Brain microvascular endothelial cell (primary cell): ENCODE measurements around the gene TMC7.
"Not testable (repeated sequence)": the region's sequence is repeated elsewhere in the genome, so short reads cannot be mapped to it uniquely, and the experiment has no call there.

Source experiments
- DNase-seq: peaks from one replicate; pipeline ENCODE4 v3.0.0-alpha.2; 2020
- H3K27ac ChIP-seq: fragments of 250-450 bp; sonication (Bioruptor Pico); 2 replicates; pipeline ENCODE4 v1.5.1; 2020; ENCODE audit warnings: mild to moderate bottlenecking, moderate library complexity
- H3K27me3 ChIP-seq: fragments of 250-450 bp; sonication (Bioruptor Pico); replicated peaks from 2 replicates; pipeline ENCODE4 v1.5.1; 2020; ENCODE audit warnings: mild to moderate bottlenecking
- H3K36me3 ChIP-seq: fragments of 250-450 bp; sonication (Bioruptor Pico); replicated peaks from 2 replicates; pipeline ENCODE4 v1.5.1; 2020; ENCODE audit warnings: mild to moderate bottlenecking
- H3K4me3 ChIP-seq: 2 replicates; pipeline ENCODE4 v1.5.1; 2011; ENCODE audit warnings: low read depth, mild to moderate bottlenecking, control low read depth, low read length, moderate library complexity
- in situ Hi-C: cut with HindIII; loops from 2 replicates; pipeline ENCODE4 v1.10.0; 2017; ENCODE audit warnings: low sequenced_read_pairs, low pct_ligation_motif_present
- TF ChIP-seq, protein P1 (sequence below): IDR thresholded peaks from 2 replicates; pipeline ENCODE4 v1.5.1; 2011; ENCODE audit warnings: low read depth, mild to moderate bottlenecking, moderate library complexity, low read length, control low read depth, inconsistent platforms; ENCODE audit errors: missing control alignments

The TMC7 gene

GRCh38 chr16:18995406-18995805 is 11.7 kb downstream of the TMC7 start:
- H3K36me3 ChIP-seq, H3K27me3 ChIP-seq, H3K4me3 ChIP-seq, DNase-seq, in situ Hi-C loops, H3K27ac ChIP-seq: not testable (repeated sequence)

- in situ Hi-C loops, DNase-seq, H3K27me3 ChIP-seq, H3K27ac ChIP-seq, H3K4me3 ChIP-seq, H3K36me3 ChIP-seq: not testable (repeated sequence)
These were observed 12.8 kb downstream of the TMC7 start for GRCh38 chr16:18996536-18996935.

DNA sequence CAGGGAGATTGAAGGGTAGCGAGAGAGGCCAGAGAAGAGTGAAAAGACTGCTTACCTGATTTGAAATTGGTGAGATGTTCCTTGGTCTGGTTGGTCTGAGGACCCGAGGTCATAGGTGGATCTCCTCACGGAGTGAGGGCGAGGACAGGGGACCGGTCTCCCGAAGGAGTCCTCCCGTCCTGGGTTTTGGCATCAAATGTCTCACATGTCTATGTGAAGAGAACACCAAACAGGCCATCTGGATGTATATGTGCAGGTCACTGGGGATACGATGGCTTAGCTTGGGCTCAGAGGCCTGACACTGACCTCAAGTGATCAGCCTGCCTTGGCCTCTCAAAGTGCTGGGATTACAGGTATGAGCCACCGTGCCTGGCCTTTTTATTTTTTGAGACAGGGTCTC is 13.3 kb downstream of the TMC7 start:
- H3K36me3 ChIP-seq, H3K27ac ChIP-seq, H3K4me3 ChIP-seq, in situ Hi-C loops, DNase-seq, H3K27me3 ChIP-seq: not testable (repeated sequence)

GRCh38 chr16:18999045-18999393 is 15.3 kb downstream of the TMC7 start:
- Histone ChIP-seq H3K27ac (peak overlapping the region; percentile 49), H3K36me3 (no peaks in the 10 kb centered on the region), H3K4me3 (no peak overlapping the region), H3K27me3 (no peaks in the 10 kb centered on the region)
- no peak for DNase-seq
- in situ Hi-C loops = no loop called here
- TF ChIP-seq, protein P1, sequence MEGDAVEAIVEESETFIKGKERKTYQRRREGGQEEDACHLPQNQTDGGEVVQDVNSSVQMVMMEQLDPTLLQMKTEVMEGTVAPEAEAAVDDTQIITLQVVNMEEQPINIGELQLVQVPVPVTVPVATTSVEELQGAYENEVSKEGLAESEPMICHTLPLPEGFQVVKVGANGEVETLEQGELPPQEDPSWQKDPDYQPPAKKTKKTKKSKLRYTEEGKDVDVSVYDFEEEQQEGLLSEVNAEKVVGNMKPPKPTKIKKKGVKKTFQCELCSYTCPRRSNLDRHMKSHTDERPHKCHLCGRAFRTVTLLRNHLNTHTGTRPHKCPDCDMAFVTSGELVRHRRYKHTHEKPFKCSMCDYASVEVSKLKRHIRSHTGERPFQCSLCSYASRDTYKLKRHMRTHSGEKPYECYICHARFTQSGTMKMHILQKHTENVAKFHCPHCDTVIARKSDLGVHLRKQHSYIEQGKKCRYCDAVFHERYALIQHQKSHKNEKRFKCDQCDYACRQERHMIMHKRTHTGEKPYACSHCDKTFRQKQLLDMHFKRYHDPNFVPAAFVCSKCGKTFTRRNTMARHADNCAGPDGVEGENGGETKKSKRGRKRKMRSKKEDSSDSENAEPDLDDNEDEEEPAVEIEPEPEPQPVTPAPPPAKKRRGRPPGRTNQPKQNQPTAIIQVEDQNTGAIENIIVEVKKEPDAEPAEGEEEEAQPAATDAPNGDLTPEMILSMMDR = no peak

- Histone ChIP-seq H3K27me3 (no peaks in the 10 kb centered on the region), H3K4me3 (no peak overlapping the region), H3K36me3 (no peaks in the 10 kb centered on the region), H3K27ac (no peak overlapping the region)
- no peak for DNase-seq
- TF ChIP-seq, protein P1 = no peak
- in situ Hi-C loops = no loop called here
These were observed 18.1 kb downstream of the TMC7 start for GRCh38 chr16:19001788-19002187.

DNA sequence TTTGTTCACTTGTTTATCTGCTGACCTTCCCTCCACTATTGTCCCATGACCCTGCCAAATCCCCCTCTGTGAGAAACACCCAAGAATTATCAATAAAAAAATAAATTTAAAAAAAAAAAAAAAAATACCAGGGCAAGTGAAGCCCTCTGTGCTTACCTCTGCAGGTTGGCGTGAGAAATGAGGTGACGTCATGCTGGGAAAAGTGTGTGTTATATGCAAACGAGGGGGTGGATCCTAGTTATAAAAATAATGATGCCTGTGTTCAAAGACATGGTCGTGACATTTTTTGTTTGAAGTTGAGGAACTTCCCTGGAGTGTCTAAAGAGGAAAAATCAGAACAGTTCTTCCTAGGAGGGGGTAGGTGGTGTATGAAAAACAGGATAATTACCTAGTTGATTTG is 20.2 kb downstream of the TMC7 start:
- TF ChIP-seq, protein P1 = no peak
- Histone ChIP-seq H3K36me3 (no peaks in the 10 kb centered on the region), H3K27ac (no peak overlapping the region), H3K4me3 (no peak overlapping the region), H3K27me3 (no peaks in the 10 kb centered on the region)
- in situ Hi-C loops = no loop called here
- DNase-seq = no peak

DNA sequence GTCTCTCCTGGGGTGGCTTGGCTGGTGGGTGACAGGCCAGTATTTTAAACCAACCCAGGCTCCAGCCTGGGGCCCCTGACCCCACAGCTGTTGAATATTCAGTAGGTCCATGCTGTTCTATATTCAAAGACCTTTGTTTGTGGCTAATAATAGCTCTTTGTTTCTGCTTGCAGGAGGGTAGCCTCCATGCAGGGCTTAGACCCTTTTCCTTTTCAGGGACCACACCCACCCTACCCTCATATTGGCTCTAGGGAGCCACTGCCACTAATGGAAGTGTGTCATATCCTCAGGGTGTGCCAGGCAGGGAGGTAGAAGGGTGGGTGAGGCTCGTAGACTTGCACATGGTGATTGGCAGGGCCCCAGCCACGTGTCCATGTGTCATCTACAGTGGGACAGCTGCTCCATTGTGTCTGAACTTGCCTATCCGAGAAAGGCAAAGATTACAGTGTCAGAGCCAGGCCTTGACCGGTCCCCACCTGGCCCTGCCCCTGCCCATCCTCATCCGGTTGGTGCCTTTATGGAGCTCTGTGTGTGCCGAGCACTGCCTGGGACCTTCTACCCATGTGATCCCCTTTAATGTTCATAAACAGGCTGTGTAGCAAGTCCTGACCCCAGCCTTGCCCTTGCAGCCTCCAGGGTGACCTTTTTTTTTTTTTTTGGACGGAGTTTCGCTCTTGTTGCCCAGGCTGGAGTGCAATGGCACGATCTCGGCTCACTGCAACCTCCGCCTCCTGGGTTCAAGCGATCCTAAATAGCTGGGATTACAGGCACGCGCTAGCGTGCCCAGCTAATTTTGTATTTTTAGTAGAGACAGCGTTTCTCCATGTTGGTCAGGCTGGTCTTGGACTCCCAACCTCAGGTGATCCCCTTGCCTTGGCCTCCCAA is 22.1 kb downstream of the TMC7 start:
- in situ Hi-C loops = no loop called here
- TF ChIP-seq, protein P1 = no peak
- H3K36me3 ChIP-seq = no peaks in the 10 kb centered on the region
- H3K4me3 ChIP-seq = no peak overlapping the region
- H3K27me3 ChIP-seq = no peaks in the 10 kb centered on the region
- DNase-seq = peak; percentile 19
- H3K27ac ChIP-seq = no peak overlapping the region
